A549 (cell line): ENCODE measurements around the gene SEC14L3.
"Not testable (repeated sequence)": the region's sequence is repeated elsewhere in the genome, so short reads cannot be mapped to it uniquely, and the experiment has no call there.

Experiments
- POLR2A ChIP-seq: IDR thresholded peaks from 2 replicates; pipeline ENCODE4 v1.6.1; 2012; ENCODE audit warnings: mild to moderate bottlenecking, low read length
- RAD21 ChIP-seq, 2 experiments: fragments of >200 bp in 1 of 2; sonication (Bioruptor Twin) in 1 of 2; formaldehyde crosslinking in 1 of 2; IDR thresholded peaks in 1 of 2; conservative IDR thresholded peaks in 1 of 2; 2 replicates in 1 of 2; 3 replicates in 1 of 2; pipeline ENCODE4 v1.6.1; 2012 to 2018; ENCODE audit warnings: inconsistent platforms in 1 of 2
- RARB ChIP-seq: fragments of 250-450 bp; sonication (Bioruptor Pico); IDR thresholded peaks from 2 replicates; pipeline ENCODE4 v1.8.0; 2021; ENCODE audit warnings: mild to moderate bottlenecking, moderate library complexity
- RCOR1 ChIP-seq: fragments of 150-350 bp; IDR thresholded peaks from 2 replicates; pipeline ENCODE4 v1.6.1; 2014; ENCODE audit warnings: antibody characterized with exemption, low read length, low read depth
- RNF2 ChIP-seq: fragments of 200-600 bp; sonication (generic); IDR thresholded peaks from 2 replicates; pipeline ENCODE4 v1.6.1; 2016; ENCODE audit warnings: low read depth, mild to moderate bottlenecking, antibody characterized with exemption, moderate library complexity, borderline replicate concordance
- SMC3 ChIP-seq: fragments of >200 bp; sonication (Bioruptor Twin); formaldehyde crosslinking; IDR thresholded peaks from 3 replicates; pipeline ENCODE4 v1.6.1; 2018; ENCODE audit warnings: inconsistent platforms
- TF ChIP-seq, protein P1 (sequence below): fragments of >200 bp; sonication (Bioruptor Twin); formaldehyde crosslinking; IDR thresholded peaks from 3 replicates; pipeline ENCODE4 v1.5.1; 2016
- TF ChIP-seq, protein P2 (sequence below): IDR thresholded peaks from 2 replicates; pipeline ENCODE4 v1.6.1; 2012
- TF ChIP-seq, protein P3 (sequence below): IDR thresholded peaks from 2 replicates; pipeline ENCODE4 v1.6.1; 2012
- TF ChIP-seq, protein P4 (sequence below): fragments of 200-600 bp; sonication (generic); IDR thresholded peaks from 2 replicates; pipeline ENCODE4 v1.6.1; 2016; ENCODE audit warnings: antibody characterized with exemption, mild to moderate bottlenecking, moderate library complexity

DNA sequence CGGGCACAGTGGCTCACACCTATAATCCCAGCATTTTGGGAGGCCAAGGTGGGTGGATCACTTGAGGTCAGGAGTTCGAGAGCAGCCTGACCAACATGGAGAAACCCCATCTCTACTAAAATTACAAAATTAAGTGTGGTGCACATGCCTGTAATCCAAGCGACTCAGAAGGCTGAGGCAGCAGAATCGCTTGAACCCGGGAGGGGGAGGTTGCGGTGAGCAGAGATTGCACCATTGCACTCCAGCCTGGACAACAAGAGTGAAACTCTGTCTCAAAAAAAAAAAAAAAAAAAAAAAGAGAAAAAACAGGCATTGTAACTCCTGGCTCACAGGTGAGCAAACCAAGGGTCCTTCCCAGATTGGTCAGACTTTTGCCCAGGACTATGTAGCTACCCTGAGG, 11.3 kb downstream of the SEC14L3 start:
- TF ChIP-seq, protein P1, sequence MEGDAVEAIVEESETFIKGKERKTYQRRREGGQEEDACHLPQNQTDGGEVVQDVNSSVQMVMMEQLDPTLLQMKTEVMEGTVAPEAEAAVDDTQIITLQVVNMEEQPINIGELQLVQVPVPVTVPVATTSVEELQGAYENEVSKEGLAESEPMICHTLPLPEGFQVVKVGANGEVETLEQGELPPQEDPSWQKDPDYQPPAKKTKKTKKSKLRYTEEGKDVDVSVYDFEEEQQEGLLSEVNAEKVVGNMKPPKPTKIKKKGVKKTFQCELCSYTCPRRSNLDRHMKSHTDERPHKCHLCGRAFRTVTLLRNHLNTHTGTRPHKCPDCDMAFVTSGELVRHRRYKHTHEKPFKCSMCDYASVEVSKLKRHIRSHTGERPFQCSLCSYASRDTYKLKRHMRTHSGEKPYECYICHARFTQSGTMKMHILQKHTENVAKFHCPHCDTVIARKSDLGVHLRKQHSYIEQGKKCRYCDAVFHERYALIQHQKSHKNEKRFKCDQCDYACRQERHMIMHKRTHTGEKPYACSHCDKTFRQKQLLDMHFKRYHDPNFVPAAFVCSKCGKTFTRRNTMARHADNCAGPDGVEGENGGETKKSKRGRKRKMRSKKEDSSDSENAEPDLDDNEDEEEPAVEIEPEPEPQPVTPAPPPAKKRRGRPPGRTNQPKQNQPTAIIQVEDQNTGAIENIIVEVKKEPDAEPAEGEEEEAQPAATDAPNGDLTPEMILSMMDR = not testable (repeated sequence)
- not testable (repeated sequence) for TF ChIP-seq SMC3; RCOR1; RAD21 (conservative IDR thresholded peaks at IDR 0.05 in 1 of 2, IDR thresholded peaks at IDR 0.05 in 1 of 2); POLR2A; RARB (CRISPR knock-in tag); RNF2
- TF ChIP-seq, protein P2, sequence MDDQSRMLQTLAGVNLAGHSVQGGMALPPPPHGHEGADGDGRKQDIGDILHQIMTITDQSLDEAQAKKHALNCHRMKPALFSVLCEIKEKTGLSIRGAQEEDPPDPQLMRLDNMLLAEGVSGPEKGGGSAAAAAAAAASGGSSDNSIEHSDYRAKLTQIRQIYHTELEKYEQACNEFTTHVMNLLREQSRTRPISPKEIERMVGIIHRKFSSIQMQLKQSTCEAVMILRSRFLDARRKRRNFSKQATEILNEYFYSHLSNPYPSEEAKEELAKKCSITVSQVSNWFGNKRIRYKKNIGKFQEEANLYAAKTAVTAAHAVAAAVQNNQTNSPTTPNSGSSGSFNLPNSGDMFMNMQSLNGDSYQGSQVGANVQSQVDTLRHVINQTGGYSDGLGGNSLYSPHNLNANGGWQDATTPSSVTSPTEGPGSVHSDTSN = not testable (repeated sequence)
- TF ChIP-seq, protein P3, sequence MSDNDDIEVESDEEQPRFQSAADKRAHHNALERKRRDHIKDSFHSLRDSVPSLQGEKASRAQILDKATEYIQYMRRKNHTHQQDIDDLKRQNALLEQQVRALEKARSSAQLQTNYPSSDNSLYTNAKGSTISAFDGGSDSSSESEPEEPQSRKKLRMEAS = not testable (repeated sequence)
- TF ChIP-seq, protein P4, sequence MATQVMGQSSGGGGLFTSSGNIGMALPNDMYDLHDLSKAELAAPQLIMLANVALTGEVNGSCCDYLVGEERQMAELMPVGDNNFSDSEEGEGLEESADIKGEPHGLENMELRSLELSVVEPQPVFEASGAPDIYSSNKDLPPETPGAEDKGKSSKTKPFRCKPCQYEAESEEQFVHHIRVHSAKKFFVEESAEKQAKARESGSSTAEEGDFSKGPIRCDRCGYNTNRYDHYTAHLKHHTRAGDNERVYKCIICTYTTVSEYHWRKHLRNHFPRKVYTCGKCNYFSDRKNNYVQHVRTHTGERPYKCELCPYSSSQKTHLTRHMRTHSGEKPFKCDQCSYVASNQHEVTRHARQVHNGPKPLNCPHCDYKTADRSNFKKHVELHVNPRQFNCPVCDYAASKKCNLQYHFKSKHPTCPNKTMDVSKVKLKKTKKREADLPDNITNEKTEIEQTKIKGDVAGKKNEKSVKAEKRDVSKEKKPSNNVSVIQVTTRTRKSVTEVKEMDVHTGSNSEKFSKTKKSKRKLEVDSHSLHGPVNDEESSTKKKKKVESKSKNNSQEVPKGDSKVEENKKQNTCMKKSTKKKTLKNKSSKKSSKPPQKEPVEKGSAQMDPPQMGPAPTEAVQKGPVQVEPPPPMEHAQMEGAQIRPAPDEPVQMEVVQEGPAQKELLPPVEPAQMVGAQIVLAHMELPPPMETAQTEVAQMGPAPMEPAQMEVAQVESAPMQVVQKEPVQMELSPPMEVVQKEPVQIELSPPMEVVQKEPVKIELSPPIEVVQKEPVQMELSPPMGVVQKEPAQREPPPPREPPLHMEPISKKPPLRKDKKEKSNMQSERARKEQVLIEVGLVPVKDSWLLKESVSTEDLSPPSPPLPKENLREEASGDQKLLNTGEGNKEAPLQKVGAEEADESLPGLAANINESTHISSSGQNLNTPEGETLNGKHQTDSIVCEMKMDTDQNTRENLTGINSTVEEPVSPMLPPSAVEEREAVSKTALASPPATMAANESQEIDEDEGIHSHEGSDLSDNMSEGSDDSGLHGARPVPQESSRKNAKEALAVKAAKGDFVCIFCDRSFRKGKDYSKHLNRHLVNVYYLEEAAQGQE = not testable (repeated sequence)
